H9 (cell line): ENCODE measurements around the gene TRAF3. TPM values are rescaled to one million over a fixed set of nuclear protein-coding genes. Genes with fewer than 3 reads are reported as not detected.

Experiments used
- DNase-seq: peaks from one replicate; pipeline ENCODE4 v3.0.0-alpha.2; 2017
- H2AFZ ChIP-seq: one replicate; pipeline ENCODE4 v1.6.1; 2013; ENCODE audit warnings: mild to moderate bottlenecking, low read length, control low read depth, moderate library complexity
- H2AK5ac ChIP-seq: 2 replicates; pipeline ENCODE4 v1.6.1; 2013; ENCODE audit warnings: low read length, control low read depth, mixed read lengths; ENCODE audit not compliant: insufficient read length
- H2BK120ac ChIP-seq: one replicate; pipeline ENCODE4 v1.6.1; 2013; ENCODE audit warnings: low read depth, mild to moderate bottlenecking, low read length, control low read depth, inconsistent platforms; ENCODE audit not compliant: poor library complexity, severe bottlenecking
- H2BK12ac ChIP-seq: 2 replicates; pipeline ENCODE4 v1.6.1; 2013; ENCODE audit warnings: low read length, control low read depth, mixed read lengths, low read depth; ENCODE audit not compliant: insufficient read length
- H2BK15ac ChIP-seq: 2 replicates; pipeline ENCODE4 v1.6.1; 2013; ENCODE audit warnings: low read depth, low read length, control low read depth
- H2BK20ac ChIP-seq: one replicate; pipeline ENCODE4 v1.6.1; 2013; ENCODE audit warnings: low read depth, mild to moderate bottlenecking, low read length, control low read depth, inconsistent platforms; ENCODE audit not compliant: poor library complexity, severe bottlenecking
- H2BK5ac ChIP-seq: 2 replicates; pipeline ENCODE4 v1.6.1; 2013; ENCODE audit warnings: low read length, control low read depth, mixed read lengths; ENCODE audit not compliant: insufficient read length
- H3K14ac ChIP-seq: 2 replicates; pipeline ENCODE4 v1.6.1; 2013; ENCODE audit warnings: low read length, control low read depth; ENCODE audit not compliant: insufficient read depth
- H3K18ac ChIP-seq: 2 replicates; pipeline ENCODE4 v1.6.1; 2013; ENCODE audit warnings: low read depth, mild to moderate bottlenecking, mixed read lengths, low read length, control low read depth; ENCODE audit not compliant: insufficient read length
- H3K23ac ChIP-seq: 2 replicates; pipeline ENCODE4 v1.6.1; 2013; ENCODE audit warnings: low read length, control low read depth, mixed read lengths, low read depth; ENCODE audit not compliant: insufficient read length
- H3K23me2 ChIP-seq: 2 replicates; pipeline ENCODE4 v1.6.1; 2013; ENCODE audit warnings: low read depth, mild to moderate bottlenecking, mixed read lengths, low read length, control low read depth; ENCODE audit not compliant: insufficient read length, poor library complexity, severe bottlenecking
- H3K27ac ChIP-seq: 2 replicates; pipeline ENCODE4 v1.5.1; 2013; ENCODE audit warnings: low read length, control low read depth, mixed read lengths, low read depth; ENCODE audit not compliant: insufficient read length
- H3K27me3 ChIP-seq: 2 replicates; pipeline ENCODE4 v1.6.1; 2013; ENCODE audit warnings: low read length, control low read depth, inconsistent platforms; ENCODE audit not compliant: insufficient read depth
- H3K4ac ChIP-seq: 2 replicates; pipeline ENCODE4 v1.6.1; 2013; ENCODE audit warnings: low read depth, mild to moderate bottlenecking, control low read depth, inconsistent platforms, low read length, moderate library complexity
- H3K4me1 ChIP-seq: 2 replicates; pipeline ENCODE4 v1.6.1; 2013; ENCODE audit warnings: low read length, control low read depth, inconsistent platforms; ENCODE audit not compliant: insufficient read depth
- H3K4me2 ChIP-seq: 2 replicates; pipeline ENCODE4 v1.6.1; 2013; ENCODE audit warnings: low read length, control low read depth, mixed read lengths; ENCODE audit not compliant: insufficient read length, insufficient read depth
- H3K56ac ChIP-seq: 2 replicates; pipeline ENCODE4 v1.6.1; 2013; ENCODE audit warnings: low read depth, mild to moderate bottlenecking, mixed read lengths, low read length, control low read depth; ENCODE audit not compliant: insufficient read length
- H3K79me1 ChIP-seq: 2 replicates; pipeline ENCODE4 v1.6.1; 2013; ENCODE audit warnings: low read depth, mild to moderate bottlenecking, moderate library complexity, low read length, control low read depth, inconsistent platforms; ENCODE audit not compliant: insufficient read depth, poor library complexity, severe bottlenecking
- H3K79me2 ChIP-seq: 2 replicates; pipeline ENCODE4 v1.6.1; 2013; ENCODE audit warnings: low read length, control low read depth, inconsistent platforms; ENCODE audit not compliant: insufficient read depth
- H3K9ac ChIP-seq: 2 replicates; pipeline ENCODE4 v1.6.1; 2013; ENCODE audit warnings: low read length, control low read depth, mixed read lengths; ENCODE audit not compliant: insufficient read length; ENCODE audit errors: extremely low read depth
- H3K9me3 ChIP-seq: one replicate; pipeline ENCODE4 v1.6.1; 2013; ENCODE audit warnings: low read depth, low read length, inconsistent platforms; ENCODE audit not compliant: control insufficient read depth
- H3T11ph ChIP-seq: one replicate; pipeline ENCODE4 v1.6.1; 2013; ENCODE audit warnings: mild to moderate bottlenecking, low read length, control low read depth, inconsistent platforms
- H4K20me1 ChIP-seq: one replicate; pipeline ENCODE4 v1.6.1; 2013; ENCODE audit not compliant: control insufficient read depth, insufficient read length, insufficient read depth
- H4K5ac ChIP-seq: 2 replicates; pipeline ENCODE4 v1.6.1; 2013; ENCODE audit warnings: low read depth, mild to moderate bottlenecking, mixed read lengths, low read length, control low read depth; ENCODE audit not compliant: insufficient read length
- H4K8ac ChIP-seq: replicated peaks from 2 replicates; pipeline ENCODE4 v1.6.1; 2013; ENCODE audit warnings: low read length, control low read depth, mixed read lengths, low read depth; ENCODE audit not compliant: insufficient read length
- H4K91ac ChIP-seq: 2 replicates; pipeline ENCODE4 v1.6.1; 2013; ENCODE audit warnings: low read depth, mild to moderate bottlenecking, moderate library complexity, mixed read lengths, low read length, control low read depth; ENCODE audit not compliant: insufficient read length
- H3K27ac Mint-ChIP-seq, 3 experiments: 2 replicates in 2 of 3; 3 replicates in 1 of 3; pipeline ENCODE4 v1.8.0; 2020 to 2021; ENCODE audit warnings: mixed read lengths in 3 of 3, mild to moderate bottlenecking in 1 of 3, moderate library complexity in 1 of 3
- H3K27me3 Mint-ChIP-seq: 2 replicates; pipeline ENCODE4 v1.8.0; 2021; ENCODE audit warnings: low read depth, mild to moderate bottlenecking, moderate library complexity, mixed read lengths
- H3K36me3 Mint-ChIP-seq, 3 experiments: 2 replicates in 2 of 3; 3 replicates in 1 of 3; pipeline ENCODE4 v1.8.0; 2020 to 2021; ENCODE audit warnings: low read depth in 3 of 3, mixed read lengths in 3 of 3; ENCODE audit not compliant: insufficient read depth in 1 of 3
- H3K4me1 Mint-ChIP-seq, 2 experiments: 2 replicates each; pipeline ENCODE4 v1.8.0; 2020; ENCODE audit warnings: mixed read lengths in 2 of 2
- H3K4me3 Mint-ChIP-seq, 2 experiments: 2 replicates in 1 of 2; 3 replicates in 1 of 2; pipeline ENCODE4 v1.8.0; 2020 to 2021; ENCODE audit warnings: mild to moderate bottlenecking in 2 of 2, mixed read lengths in 2 of 2, moderate library complexity in 1 of 2
- H3K9me3 Mint-ChIP-seq, 2 experiments: 2 replicates in 1 of 2; 3 replicates in 1 of 2; pipeline ENCODE4 v1.8.0; 2020; ENCODE audit warnings: mild to moderate bottlenecking in 2 of 2, mixed read lengths in 2 of 2, moderate library complexity in 1 of 2
- WGBS: extraction: QIAGEN DNeasy Blood & Tissue Kit; methylation state at CpG from one replicate; pipeline ENCODE4 v1.1.7; 2013; ENCODE audit warnings: missing lambda C conversion rate, low lambda C conversion rate, mixed read lengths; ENCODE audit not compliant: insufficient read length; ENCODE audit errors: extremely low coverage; 5-methylcytosine and 5-hydroxymethylcytosine counted together
- total RNA-seq: library from RNA; stranded (reverse); gene quantifications from 2 replicates; pipeline ENCODE4 v1.2.1, GENCODE V29; 2021
- TF ChIP-seq, protein P1 (sequence below): fragments of 200-600 bp; sonication (generic); conservative IDR thresholded peaks from 3 replicates; pipeline ENCODE4 v1.8.0; 2021; ENCODE audit warnings: antibody characterized with exemption, mild to moderate bottlenecking

Gene TRAF3
- total RNA-seq, 1 experiment from 2014 or later = 9.6 TPM

DNA sequence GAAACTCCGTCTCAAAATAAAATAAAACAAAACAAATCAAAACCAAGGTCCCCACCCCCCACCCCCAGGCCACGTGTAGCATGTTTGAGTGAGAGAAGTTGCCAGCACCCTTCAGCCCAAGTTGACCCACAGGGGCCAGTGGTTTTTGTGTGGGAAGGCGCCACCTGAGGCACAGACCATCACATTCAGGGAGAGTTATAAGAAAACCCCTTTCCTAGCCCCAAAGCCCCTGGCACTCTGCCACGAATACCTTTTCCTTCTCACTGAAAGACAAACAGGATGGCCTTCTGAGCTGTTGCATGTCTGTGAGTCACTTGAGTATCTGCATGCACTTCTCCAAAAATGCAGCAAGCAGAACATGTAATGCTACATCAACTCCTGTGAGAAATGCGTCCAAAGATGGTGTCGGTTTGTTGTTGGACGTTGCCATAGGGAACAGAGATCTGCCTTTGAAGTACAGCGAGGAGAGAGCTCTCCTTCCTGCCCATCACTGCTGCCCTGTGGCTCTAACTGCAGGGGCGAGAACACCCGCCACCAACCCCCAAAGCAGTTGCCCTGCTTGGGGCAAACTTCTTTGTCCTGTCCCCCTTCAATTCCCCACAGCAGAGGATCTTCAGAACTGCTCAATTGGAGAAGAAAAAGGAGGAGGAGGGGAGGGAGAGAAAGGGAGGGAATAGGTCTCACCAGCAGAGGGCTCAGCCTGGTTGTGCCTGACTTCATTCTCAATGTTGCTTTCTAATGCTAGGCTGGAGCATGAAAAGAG, 2.7 kb upstream of the TRAF3 start:
- H2AK5ac ChIP-seq = no peak overlapping the region
- H3K27ac Mint-ChIP-seq = peak overlapping the region in 2 of 3 experiments; percentile 78 to 96; a peak in 3 of 7 replicates
- no peak overlapping the region for H3K4me3 Mint-ChIP-seq
- no peaks in the 10 kb centered on the region; the same call in 1 of the 2 replicates for H3K4me1 ChIP-seq
- TF ChIP-seq, protein P1, sequence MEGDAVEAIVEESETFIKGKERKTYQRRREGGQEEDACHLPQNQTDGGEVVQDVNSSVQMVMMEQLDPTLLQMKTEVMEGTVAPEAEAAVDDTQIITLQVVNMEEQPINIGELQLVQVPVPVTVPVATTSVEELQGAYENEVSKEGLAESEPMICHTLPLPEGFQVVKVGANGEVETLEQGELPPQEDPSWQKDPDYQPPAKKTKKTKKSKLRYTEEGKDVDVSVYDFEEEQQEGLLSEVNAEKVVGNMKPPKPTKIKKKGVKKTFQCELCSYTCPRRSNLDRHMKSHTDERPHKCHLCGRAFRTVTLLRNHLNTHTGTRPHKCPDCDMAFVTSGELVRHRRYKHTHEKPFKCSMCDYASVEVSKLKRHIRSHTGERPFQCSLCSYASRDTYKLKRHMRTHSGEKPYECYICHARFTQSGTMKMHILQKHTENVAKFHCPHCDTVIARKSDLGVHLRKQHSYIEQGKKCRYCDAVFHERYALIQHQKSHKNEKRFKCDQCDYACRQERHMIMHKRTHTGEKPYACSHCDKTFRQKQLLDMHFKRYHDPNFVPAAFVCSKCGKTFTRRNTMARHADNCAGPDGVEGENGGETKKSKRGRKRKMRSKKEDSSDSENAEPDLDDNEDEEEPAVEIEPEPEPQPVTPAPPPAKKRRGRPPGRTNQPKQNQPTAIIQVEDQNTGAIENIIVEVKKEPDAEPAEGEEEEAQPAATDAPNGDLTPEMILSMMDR = peak; percentile 79
- no peak overlapping the region for H4K5ac ChIP-seq
- H4K91ac ChIP-seq = no peak overlapping the region
- peaks cover 5% of the 10 kb centered on the region; the same call in 1 of the 2 replicates for H3K27me3 ChIP-seq
- H3K18ac ChIP-seq = peak overlapping the region; percentile 31
- peaks cover 23 to 30% of the 10 kb centered on the region in 2 experiments for H3K4me1 Mint-ChIP-seq
- no peak overlapping the region for H3T11ph ChIP-seq
- H2BK20ac ChIP-seq = no peak overlapping the region
- H3K14ac ChIP-seq = 0 out of 2 replicates have a peak overlapping the region, but pooled peaks have one; percentile 33
- no peak overlapping the region for H3K4me2 ChIP-seq
- no peak overlapping the region for H3K9ac ChIP-seq
- H3K56ac ChIP-seq = no peak overlapping the region
- no peak overlapping the region for H2BK120ac ChIP-seq
- H3K79me2 ChIP-seq = no peaks in the 10 kb centered on the region; the same call in 1 of the 2 replicates
- H4K20me1 ChIP-seq = no peaks in the 10 kb centered on the region
- no peak overlapping the region for H3K4ac ChIP-seq
- H3K36me3 Mint-ChIP-seq = no peaks in the 10 kb centered on the region
- H2BK12ac ChIP-seq = no peak overlapping the region
- no peak overlapping the region for H2BK5ac ChIP-seq
- peaks cover 11% of the 10 kb centered on the region for H3K23me2 ChIP-seq
- no CpG with 5 or more reads among the region's 10 CpGs for WGBS
- no peak overlapping the region for H4K8ac ChIP-seq
- no peak overlapping the region for H3K27ac ChIP-seq
- DNase-seq = peak; percentile 77
- H2BK15ac ChIP-seq = no peak overlapping the region
- H3K27me3 Mint-ChIP-seq = peaks cover 14% of the 10 kb centered on the region
- H3K79me1 ChIP-seq = no peaks in the 10 kb centered on the region
- H3K9me3 Mint-ChIP-seq = no peaks in the 10 kb centered on the region; a peak in 2 of 5 replicates
- H3K9me3 ChIP-seq = no peaks in the 10 kb centered on the region
- peak overlapping the region; percentile 2 for H2AFZ ChIP-seq
- no peak overlapping the region for H3K23ac ChIP-seq
